Activated T-cell treated with anti-CD3 and anti-CD28 coated beads, Interleukin-2, amount 50 U/mL, for 48 hours (primary cell): ENCODE results near the gene FRMD4A.
"Not testable (repeated sequence)": the region's sequence is repeated elsewhere in the genome, so short reads cannot be mapped to it uniquely, and the experiment has no call there.

ENCODE experiments used
- DNase-seq, 2 experiments: peaks; one replicate each; pipeline ENCODE4 v3.0.0-alpha.2; 2020

Gene FRMD4A

GRCh38 chr10:13733071-13733470 lies 597.7 kb downstream of the FRMD4A start:
- no peak for DNase-seq

GRCh38 chr10:13732465-13732881 lies 598.3 kb downstream of the FRMD4A start:
- no peak for DNase-seq

- DNase-seq: no peak
Measured at GRCh38 chr10:13731799-13732198, 598.9 kb downstream of the FRMD4A start.

- DNase-seq: no peak
Measured at GRCh38 chr10:13730956-13731355, 599.8 kb downstream of the FRMD4A start.

GRCh38 chr10:13730306-13730652 lies 600.4 kb downstream of the FRMD4A start:
- no peak for DNase-seq

GRCh38 chr10:13729586-13730305 lies 601.0 kb downstream of the FRMD4A start:
- no peak for DNase-seq

- no peak for DNase-seq
Measured at GRCh38 chr10:13728898-13729535, 601.7 kb downstream of the FRMD4A start.

- DNase-seq: no peak
Measured at GRCh38 chr10:13725594-13725993, 605.1 kb downstream of the FRMD4A start.

GRCh38 chr10:13724484-13724883 lies 606.2 kb downstream of the FRMD4A start:
- DNase-seq: no peak

GRCh38 chr10:13722747-13723653 lies 607.7 kb downstream of the FRMD4A start:
- no peak for DNase-seq

GRCh38 chr10:13721486-13721885 lies 609.2 kb downstream of the FRMD4A start:
- DNase-seq: no peak

- DNase-seq: no peak
Measured at GRCh38 chr10:13720699-13721098, 610.0 kb downstream of the FRMD4A start.

GRCh38 chr10:13719425-13719824 lies 611.3 kb downstream of the FRMD4A start:
- no peak for DNase-seq

GRCh38 chr10:13718820-13719219 lies 611.9 kb downstream of the FRMD4A start:
- no peak for DNase-seq

GRCh38 chr10:13717936-13718772 lies 612.6 kb downstream of the FRMD4A start:
- peak; percentile 38 to 53 for DNase-seq

- DNase-seq: no peak
Measured at GRCh38 chr10:13717571-13717935, 613.2 kb downstream of the FRMD4A start.

GRCh38 chr10:13716081-13717071 lies 614.3 kb downstream of the FRMD4A start:
- no peak for DNase-seq

- DNase-seq: not testable (repeated sequence)
Measured at GRCh38 chr10:13715596-13715995, 615.1 kb downstream of the FRMD4A start.

GRCh38 chr10:13715100-13715499 lies 615.6 kb downstream of the FRMD4A start:
- no peak for DNase-seq

- peak; percentile 34 to 53 for DNase-seq
Measured at GRCh38 chr10:13712837-13713581, 617.7 kb downstream of the FRMD4A start.

GRCh38 chr10:13712476-13712836 lies 618.3 kb downstream of the FRMD4A start:
- DNase-seq: no peak
